Measurements from ENCODE around the gene ESRRA. TPM values are rescaled to one million over a fixed set of nuclear protein-coding genes. Genes with fewer than 3 reads are reported as not detected.

The ESRRA gene
- total and polyA plus RNA-seq, 2 of the 13 experiments (the other 11 are each of a cell fraction or from before 2014, with no cell fraction given) = 18.1 to 36.3 TPM

DNA sequence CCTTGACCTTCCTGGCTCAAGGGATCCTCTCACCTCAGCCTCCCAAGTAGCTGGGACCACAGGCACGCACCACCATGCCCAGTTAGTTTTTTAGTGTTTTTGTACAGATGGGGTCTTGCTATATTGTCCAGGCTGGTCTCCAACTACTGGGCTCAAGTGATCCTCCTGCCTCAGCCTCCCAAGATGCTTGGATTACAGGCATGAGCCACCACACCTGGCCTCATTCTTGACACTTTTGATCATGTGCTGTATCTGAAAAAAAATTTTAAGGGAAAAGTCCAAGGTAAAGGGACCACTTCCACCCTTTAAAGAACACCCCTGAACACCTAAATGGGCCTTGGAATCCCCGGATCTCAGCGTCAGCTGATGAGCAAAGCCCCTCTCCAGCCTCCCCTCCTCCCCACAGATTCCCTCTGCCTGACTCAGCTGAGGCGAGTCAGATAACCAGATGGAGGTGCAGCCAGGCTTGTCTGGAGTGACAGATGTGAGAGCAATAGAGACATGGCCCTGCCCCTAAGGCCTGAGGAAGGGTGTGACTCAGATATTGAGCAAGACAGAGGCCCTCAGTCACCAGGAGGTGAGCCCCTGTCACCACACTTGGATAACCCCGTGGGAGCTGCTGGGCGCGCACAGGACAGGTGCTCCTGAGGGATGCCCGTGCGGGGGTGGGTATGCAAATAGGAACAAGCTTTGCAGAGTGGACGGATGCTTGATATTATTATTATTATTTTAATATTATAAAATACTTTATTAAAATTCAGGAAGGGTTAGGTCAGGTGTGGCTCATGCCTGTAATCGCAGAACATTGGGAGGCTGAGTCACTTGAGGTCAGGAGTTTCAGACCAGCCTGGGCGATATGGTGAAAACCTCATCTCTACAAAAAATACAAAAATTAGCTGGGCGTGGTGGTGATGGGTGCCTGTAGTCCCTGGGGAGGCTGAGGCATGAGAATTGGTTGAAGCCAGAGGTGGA, 29.7 kb downstream of the ESRRA start (continued):
- peak; percentile 95 for TF ChIP-seq FOSL2 (CRISPR knock-in tag; IDR thresholded peaks at IDR 0.05)
- TF ChIP-seq RNF2 (conservative IDR thresholded peaks at IDR 0.05; ENCODE audit: low read depth) = no peak
- no peak for TF ChIP-seq HOXD1 (CRISPR knock-in tag; IDR thresholded peaks at IDR 0.05)
- TF ChIP-seq YEATS2 (CRISPR knock-in tag; IDR thresholded peaks at IDR 0.05; ENCODE audit: borderline replicate concordance) = 0 out of 2 replicates have a peak, but pooled peaks have one; percentile 29
- TF ChIP-seq SP5 (CRISPR knock-in tag; IDR thresholded peaks at IDR 0.05; ENCODE audit: borderline replicate concordance, low read depth) = 0 out of 2 replicates have a peak, but pooled peaks have one; percentile 12
- TF ChIP-seq MAZ (IDR thresholded peaks at IDR 0.05; ENCODE audit: borderline replicate concordance, low read depth, low read length) = 0 out of 2 replicates have a peak, but pooled peaks have one; percentile 24
- TF ChIP-seq MAZ (CRISPR knock-in tag; IDR thresholded peaks at IDR 0.05; ENCODE audit: low read depth) = no peak
- peak; percentile 46; the same call in 1 of the 2 replicates for TF ChIP-seq FOSL1 (CRISPR knock-in tag; IDR thresholded peaks at IDR 0.05; ENCODE audit: borderline replicate concordance)
- no peak for TF ChIP-seq RAD21 (CRISPR knock-in tag; IDR thresholded peaks at IDR 0.05)
- TF ChIP-seq ZFP41 (CRISPR knock-in tag; IDR thresholded peaks at IDR 0.05; ENCODE audit: borderline replicate concordance) = no peak
- TF ChIP-seq, protein P1, sequence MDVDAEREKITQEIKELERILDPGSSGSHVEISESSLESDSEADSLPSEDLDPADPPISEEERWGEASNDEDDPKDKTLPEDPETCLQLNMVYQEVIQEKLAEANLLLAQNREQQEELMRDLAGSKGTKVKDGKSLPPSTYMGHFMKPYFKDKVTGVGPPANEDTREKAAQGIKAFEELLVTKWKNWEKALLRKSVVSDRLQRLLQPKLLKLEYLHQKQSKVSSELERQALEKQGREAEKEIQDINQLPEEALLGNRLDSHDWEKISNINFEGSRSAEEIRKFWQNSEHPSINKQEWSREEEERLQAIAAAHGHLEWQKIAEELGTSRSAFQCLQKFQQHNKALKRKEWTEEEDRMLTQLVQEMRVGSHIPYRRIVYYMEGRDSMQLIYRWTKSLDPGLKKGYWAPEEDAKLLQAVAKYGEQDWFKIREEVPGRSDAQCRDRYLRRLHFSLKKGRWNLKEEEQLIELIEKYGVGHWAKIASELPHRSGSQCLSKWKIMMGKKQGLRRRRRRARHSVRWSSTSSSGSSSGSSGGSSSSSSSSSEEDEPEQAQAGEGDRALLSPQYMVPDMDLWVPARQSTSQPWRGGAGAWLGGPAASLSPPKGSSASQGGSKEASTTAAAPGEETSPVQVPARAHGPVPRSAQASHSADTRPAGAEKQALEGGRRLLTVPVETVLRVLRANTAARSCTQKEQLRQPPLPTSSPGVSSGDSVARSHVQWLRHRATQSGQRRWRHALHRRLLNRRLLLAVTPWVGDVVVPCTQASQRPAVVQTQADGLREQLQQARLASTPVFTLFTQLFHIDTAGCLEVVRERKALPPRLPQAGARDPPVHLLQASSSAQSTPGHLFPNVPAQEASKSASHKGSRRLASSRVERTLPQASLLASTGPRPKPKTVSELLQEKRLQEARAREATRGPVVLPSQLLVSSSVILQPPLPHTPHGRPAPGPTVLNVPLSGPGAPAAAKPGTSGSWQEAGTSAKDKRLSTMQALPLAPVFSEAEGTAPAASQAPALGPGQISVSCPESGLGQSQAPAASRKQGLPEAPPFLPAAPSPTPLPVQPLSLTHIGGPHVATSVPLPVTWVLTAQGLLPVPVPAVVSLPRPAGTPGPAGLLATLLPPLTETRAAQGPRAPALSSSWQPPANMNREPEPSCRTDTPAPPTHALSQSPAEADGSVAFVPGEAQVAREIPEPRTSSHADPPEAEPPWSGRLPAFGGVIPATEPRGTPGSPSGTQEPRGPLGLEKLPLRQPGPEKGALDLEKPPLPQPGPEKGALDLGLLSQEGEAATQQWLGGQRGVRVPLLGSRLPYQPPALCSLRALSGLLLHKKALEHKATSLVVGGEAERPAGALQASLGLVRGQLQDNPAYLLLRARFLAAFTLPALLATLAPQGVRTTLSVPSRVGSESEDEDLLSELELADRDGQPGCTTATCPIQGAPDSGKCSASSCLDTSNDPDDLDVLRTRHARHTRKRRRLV (CRISPR knock-in tag; IDR thresholded peaks at IDR 0.05) = no peak
- TF ChIP-seq SSRP1 (CRISPR knock-in tag; IDR thresholded peaks at IDR 0.05) = no peak
